HG03520 (cell line): ENCODE measurements around the gene BCO1.
"Not testable (repeated sequence)": the region's sequence is repeated elsewhere in the genome, so short reads cannot be mapped to it uniquely, and the experiment has no call there.

Experiments
- ATAC-seq: cut with Tn5 transposase; IDR thresholded peaks from one replicate; pipeline ENCODE4 v1.9.1; 2021; ENCODE audit warnings: mild to moderate bottlenecking, moderate library complexity; ENCODE audit not compliant: unreplicated experiment

Gene BCO1

GRCh38 chr16:81238296-81239011 is at the start of gene BCO1:
Gene BCO1, plus strand, starts transcription at chr16:81238689. Its CDS starts 220 bp downstream, at chr16:81238909.
- no peak for ATAC-seq

GRCh38 chr16:81189100-81189664 is 49.3 kb upstream of the BCO1 start:
- no peak for ATAC-seq

- ATAC-seq, result no peak
Measured at GRCh38 chr16:81190667-81191066, 47.8 kb upstream of the BCO1 start.

GRCh38 chr16:81195885-81196534 is 42.5 kb upstream of the BCO1 start:
- no peak for ATAC-seq

GRCh38 chr16:81198635-81199034 is 39.9 kb upstream of the BCO1 start:
- ATAC-seq, result no peak

- ATAC-seq, result no peak
Measured at GRCh38 chr16:81201267-81201666, 37.2 kb upstream of the BCO1 start.

GRCh38 chr16:81204798-81205680 is 33.5 kb upstream of the BCO1 start:
- ATAC-seq, result no peak

- no peak for ATAC-seq
Measured at GRCh38 chr16:81207076-81207475, 31.4 kb upstream of the BCO1 start.

- ATAC-seq, result no peak
Measured at GRCh38 chr16:81210807-81211206, 27.7 kb upstream of the BCO1 start.

- ATAC-seq, result no peak
Measured at GRCh38 chr16:81212830-81213465, 25.5 kb upstream of the BCO1 start.

- ATAC-seq, result no peak
Measured at GRCh38 chr16:81214745-81215166, 23.7 kb upstream of the BCO1 start.

- no peak for ATAC-seq
Measured at GRCh38 chr16:81216114-81216513, 22.4 kb upstream of the BCO1 start.

GRCh38 chr16:81216706-81217105 is 21.8 kb upstream of the BCO1 start:
- no peak for ATAC-seq

- no peak for ATAC-seq
Measured at GRCh38 chr16:81219151-81219550, 19.3 kb upstream of the BCO1 start.

GRCh38 chr16:81220349-81220748 is 18.1 kb upstream of the BCO1 start:
- no peak for ATAC-seq

GRCh38 chr16:81221731-81222130 is 16.8 kb upstream of the BCO1 start:
- no peak for ATAC-seq

- ATAC-seq, result no peak
Measured at GRCh38 chr16:81224824-81225223, 13.7 kb upstream of the BCO1 start.

- ATAC-seq, result not testable (repeated sequence)
Measured at GRCh38 chr16:81225697-81226096, 12.8 kb upstream of the BCO1 start.

- ATAC-seq, result no peak
Measured at GRCh38 chr16:81227785-81228184, 10.7 kb upstream of the BCO1 start.

GRCh38 chr16:81229811-81230210 is 8.7 kb upstream of the BCO1 start:
- no peak for ATAC-seq

- no peak for ATAC-seq
Measured at GRCh38 chr16:81231014-81231413, 7.5 kb upstream of the BCO1 start.
